Astrocyte of the spinal cord (primary cell): Measurements from ENCODE around the gene TMEM200C.

ENCODE experiments used
- DNase-seq: peaks from one replicate; pipeline ENCODE4 v3.0.0; 2011; ENCODE audit warnings: low read depth, low spot score
- H3K4me3 ChIP-seq: 2 replicates; pipeline ENCODE4 v1.5.1; 2011; ENCODE audit warnings: low read depth, mild to moderate bottlenecking, low read length, moderate library complexity
- CTCF ChIP-seq: IDR thresholded peaks from 2 replicates; pipeline ENCODE4 v1.5.1; 2012; ENCODE audit warnings: low read depth, mild to moderate bottlenecking, low read length, inconsistent platforms
- in situ Hi-C: cut with HindIII; loops from 2 replicates; pipeline ENCODE4 v1.10.0; 2017; ENCODE audit warnings: low sequenced_read_pairs

Gene TMEM200C

GRCh38 chr18:5937795-5938194 is 42.5 kb upstream of the TMEM200C start:
- in situ Hi-C loops, result no loop called here
- H3K4me3 ChIP-seq, result no peak overlapping the region
- TF ChIP-seq CTCF, result no peak
- no peak for DNase-seq

DNA sequence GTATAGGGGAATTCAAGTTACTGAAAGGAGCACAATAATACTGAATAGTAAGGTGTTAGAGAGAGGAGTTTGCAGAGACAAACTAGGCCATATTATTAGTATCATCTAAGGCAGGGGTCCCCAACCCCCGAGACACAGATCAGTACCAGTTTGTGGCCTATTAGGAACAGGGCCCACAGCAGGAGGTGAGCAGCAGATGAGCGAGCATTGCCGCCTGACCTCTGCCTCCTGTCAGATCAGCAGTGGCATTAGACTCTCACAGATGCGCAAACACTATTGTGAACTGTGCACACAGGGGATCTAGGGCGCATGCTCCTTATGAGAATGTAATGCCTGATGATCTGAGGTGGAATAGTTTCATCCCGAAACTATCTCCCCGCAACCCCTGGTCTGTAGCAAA is 41.8 kb upstream of the TMEM200C start:
- no peak overlapping the region for H3K4me3 ChIP-seq
- no peak for TF ChIP-seq CTCF
- in situ Hi-C loops, result no loop called here
- DNase-seq, result no peak

DNA sequence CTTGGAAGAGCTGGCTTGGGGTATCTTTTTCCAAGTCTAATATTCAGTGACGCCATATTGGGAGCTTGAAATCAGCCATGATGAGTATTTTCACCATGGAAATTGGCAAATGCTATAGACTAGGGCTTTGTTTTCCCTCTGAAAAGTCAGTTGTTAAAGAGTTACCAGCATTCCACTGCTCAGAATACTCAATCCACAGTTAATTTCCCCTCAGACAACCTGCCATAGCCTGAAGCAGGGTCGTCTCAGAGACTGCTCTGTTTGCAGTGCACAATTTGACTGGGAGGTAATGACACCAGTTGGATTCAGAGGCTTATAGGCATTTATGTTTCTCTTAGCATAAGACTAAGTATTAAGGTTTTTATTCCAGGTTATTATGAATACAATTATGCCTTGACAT is 35.5 kb upstream of the TMEM200C start:
- H3K4me3 ChIP-seq, result no peak overlapping the region
- in situ Hi-C loops, result no loop called here
- TF ChIP-seq CTCF, result no peak
- DNase-seq, result no peak

DNA sequence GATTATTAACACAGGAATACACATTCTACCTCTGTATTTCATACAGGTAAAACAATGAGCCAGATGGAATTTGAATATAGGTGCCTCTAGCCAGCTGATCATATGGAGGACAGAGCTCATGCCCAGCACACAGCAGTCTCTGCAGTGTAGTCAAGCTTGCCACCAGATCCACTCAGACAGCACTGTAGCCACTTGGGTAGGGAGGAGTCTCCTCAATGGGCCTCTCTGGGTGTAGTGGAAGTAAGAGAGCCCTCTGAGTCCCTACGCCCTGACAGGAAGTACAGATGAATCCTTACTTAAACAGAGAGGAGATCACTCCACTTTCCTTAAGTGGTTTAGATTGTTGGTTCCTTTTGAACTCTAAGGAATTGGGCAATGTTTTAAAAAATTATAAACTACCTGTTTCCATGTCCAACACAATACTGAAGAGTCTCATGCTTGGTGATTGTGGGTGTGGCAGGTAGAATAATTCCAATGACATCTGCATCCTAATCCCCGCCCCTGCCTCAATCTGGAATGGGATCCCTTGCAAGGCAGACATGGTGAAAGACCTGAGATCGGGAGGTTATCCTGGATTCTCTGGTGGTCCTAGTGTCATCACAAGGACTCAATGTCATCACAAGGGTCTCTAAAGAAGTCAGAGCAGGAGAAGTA is 23.0 kb upstream of the TMEM200C start:
- no peak for TF ChIP-seq CTCF
- H3K4me3 ChIP-seq, result no peak overlapping the region
- in situ Hi-C loops, result no loop called here
- DNase-seq, result no peak

DNA sequence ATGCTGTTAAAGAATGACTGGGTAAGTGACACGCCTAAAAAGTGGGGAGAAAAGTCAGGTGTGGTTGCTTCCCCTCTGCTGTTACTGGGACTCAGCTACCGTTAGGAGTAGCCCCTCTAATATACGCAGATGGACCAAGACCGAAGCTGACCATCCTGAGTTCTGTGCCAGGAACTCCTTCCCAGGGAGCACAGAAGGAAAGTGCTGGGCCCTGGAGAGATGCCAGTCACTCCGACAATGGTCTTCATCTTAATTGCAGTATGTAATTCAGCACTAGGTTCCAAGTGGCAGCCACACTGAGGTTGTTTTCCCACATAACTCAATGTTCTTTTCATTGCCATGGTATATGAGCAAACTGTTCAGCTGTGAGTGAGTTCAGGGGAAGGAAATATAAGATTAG is 19.6 kb upstream of the TMEM200C start:
- in situ Hi-C loops, result no loop called here
- TF ChIP-seq CTCF, result no peak

GRCh38 chr18:5914016-5914415 is 18.7 kb upstream of the TMEM200C start:
- TF ChIP-seq CTCF, result no peak
- in situ Hi-C loops, result no loop called here
- DNase-seq, result no peak
- no peak overlapping the region for H3K4me3 ChIP-seq

More for the DNA sequence above, 19.6 kb upstream of the TMEM200C start:
- no peak overlapping the region for H3K4me3 ChIP-seq
- no peak for DNase-seq
